Activated T-helper 1 cell treated with anti-CD3 and anti-CD28 coated beads, Interleukin-2, amount 50 U/mL, for 16 hours (primary cell): ENCODE data around the gene RFTN2.

Experiments used
- DNase-seq, 2 donors: peaks; one replicate each; pipeline ENCODE4 v3.0.0-alpha.2; 2020; ENCODE audit warnings: low read depth in 1 of 2, low spot score in 1 of 2

Gene RFTN2

DNA sequence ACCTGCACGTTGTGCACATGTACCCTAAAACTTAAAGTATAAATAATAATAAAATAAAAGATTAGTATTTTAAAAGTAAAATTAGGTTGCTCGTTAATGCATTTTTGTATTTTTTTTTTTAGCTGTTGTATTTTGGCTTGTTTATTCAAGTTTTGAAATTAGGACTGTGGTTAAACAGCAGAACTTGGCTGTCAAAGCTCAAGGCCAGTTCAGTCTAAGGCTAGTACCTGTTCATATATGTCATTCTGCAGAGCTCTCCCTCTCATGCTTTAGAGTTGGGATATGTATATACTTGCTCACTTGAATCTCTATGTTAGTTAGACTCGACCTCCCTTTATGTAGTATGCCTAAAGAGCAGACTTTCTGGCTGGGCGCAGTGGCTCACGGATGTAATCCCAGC, 126.8 kb downstream of the RFTN2 start:
- DNase-seq: no peak

DNA sequence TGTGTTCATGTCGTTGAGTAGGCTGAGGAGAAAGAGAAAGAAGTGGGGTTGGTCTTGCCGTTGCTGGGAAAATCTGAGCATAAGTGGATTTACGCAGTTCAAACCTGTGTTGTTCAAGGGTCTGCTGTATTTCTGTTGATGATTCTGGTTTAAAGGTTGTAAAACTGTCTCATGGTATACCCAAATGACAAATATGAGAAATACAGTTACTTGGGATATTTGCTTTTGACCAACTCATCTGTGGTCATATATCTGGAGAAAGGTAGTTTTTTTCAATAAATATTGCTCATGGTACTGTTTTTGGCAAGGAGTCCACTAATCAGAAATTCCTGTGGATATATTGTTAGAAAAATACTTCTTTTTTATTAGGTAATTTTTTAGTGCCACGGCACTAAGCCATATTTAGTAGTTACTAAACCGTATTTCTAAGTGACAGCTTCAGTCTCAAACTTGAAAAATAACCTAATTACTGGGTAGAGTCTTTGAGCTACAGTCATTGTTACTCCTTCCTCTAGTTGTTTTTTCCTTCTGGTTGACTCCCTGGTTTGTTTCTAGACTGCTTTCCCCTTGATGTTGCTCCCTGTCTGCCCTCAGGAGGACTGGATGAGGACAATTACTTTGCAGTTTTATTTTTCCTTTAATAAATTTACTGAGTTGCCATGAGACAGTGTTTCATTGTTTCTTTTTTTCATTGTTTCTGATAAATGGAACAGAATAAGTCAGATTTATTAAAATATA, 128.1 kb downstream of the RFTN2 start:
- DNase-seq: no peak

DNA sequence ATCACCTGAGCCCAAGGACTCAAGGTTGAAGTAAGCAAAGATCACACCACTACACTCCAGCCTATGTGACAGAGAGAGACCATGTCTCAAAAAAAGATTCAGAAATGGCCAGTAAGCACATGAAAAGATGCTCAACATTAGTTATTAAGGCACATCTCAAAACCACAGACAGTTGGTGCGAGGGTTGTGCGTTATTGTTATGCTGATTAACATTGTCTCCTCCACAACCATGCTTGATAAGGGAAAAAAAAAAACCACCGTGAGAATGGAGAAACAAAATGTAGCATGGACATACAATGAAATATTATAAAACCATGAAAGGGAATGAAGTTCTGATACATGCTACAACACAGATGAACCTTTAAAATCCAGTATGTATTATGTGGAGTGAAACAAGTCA, 132.2 kb downstream of the RFTN2 start:
- DNase-seq: no peak

DNA sequence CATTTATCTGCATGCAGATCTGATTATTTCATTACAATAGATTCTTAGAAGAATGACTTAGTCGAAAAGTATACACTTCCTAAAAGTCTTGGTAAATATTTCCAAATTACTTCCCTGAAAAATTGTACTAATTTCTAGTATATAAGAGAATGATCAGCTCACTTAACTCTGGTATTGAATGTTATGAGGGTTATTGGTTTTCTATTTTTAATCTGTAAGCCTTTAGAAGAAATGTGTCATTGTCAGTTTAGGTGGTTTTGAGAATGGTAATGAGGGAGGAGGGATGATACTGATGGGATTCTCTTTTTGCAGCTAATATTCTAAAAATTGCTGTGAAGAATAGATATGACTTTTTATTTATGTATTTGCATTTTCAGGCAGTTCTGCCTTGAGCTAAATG, 135.7 kb downstream of the RFTN2 start:
- no peak for DNase-seq

DNA sequence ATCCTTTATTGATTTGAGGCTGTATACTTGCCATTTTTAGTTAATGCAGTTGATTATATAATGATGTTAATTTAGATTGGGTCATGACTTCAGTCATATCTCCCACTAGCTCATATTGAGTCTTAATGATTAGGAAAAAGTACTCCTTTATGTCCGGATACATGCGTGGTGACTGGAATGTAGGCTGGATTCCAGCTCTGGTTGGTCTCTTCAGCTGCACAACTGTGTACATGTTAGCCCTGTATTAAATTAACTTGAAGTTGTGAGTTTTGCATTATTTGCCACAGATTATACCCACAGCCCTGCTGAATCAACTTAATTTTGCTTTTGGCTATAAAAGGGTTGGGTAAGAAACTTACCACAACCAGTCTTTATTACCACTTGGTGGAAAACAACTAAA, 137.0 kb downstream of the RFTN2 start:
- no peak for DNase-seq
